Epidermal melanocyte (primary cell): ENCODE measurements around the gene NR2F1-AS1.
"Not testable (repeated sequence)": the region's sequence is repeated elsewhere in the genome, so short reads cannot be mapped to it uniquely, and the experiment has no call there.

Source experiments
- DNase-seq: peaks from one replicate; pipeline ENCODE4 v3.0.0; 2011; ENCODE audit warnings: low spot score; ENCODE audit not compliant: insufficient read length

The NR2F1-AS1 gene

DNA sequence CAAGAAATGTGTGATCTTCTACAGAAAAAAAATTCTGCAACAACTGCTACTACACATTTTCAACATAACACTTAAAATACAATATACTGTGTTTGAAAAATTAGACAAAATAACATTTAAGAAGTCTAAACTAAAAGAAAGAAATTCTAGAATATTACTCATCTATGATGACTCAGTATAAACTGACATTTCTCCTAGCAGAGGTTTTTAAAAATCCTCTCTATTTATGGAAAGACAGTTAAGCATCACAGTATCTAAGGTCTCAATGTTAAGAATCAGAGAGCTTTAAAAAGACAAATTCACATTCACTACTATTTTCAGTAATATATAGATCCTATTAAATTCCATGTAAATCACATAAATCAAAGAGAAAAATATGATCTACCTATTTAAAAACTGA, 61.3 kb downstream of the NR2F1-AS1 start:
- DNase-seq, result no peak

DNA sequence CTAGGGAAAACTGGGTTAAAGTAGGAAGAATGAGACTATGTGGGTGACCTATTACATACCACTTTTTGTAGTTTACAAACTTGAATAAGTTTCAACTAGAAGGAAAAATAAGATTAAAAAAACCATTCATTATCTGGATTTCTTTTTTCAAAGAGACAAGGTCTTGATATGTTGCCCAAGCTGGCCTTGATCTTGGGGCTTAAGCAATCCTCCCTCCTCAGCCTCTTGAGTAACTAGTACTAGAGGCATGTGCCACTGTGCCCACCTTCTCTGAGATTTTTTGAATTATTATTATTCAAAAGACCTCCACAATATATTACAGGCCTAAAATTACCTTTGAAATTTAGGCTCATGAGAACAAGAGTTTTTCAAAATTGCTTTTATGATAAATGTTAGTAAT, 63.2 kb downstream of the NR2F1-AS1 start:
- DNase-seq, result no peak

DNA sequence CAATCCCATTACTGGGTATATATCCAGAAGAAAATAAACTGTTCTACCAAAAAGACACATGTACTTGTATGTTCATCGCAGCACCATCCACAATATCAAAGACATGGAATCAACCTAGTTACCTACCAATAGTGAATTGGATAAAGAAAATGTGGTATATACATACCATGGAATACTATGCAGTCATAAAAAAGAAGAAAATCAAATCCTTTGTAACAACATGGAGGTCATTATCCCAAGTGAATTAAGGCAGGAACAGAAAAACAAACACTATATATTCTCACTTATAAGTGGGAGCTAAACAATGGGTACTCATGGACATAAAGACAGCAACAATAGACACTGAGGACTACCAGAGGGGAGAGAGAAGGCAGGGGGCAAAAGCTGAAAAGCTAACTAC, 67.7 kb downstream of the NR2F1-AS1 start:
- no peak for DNase-seq

DNA sequence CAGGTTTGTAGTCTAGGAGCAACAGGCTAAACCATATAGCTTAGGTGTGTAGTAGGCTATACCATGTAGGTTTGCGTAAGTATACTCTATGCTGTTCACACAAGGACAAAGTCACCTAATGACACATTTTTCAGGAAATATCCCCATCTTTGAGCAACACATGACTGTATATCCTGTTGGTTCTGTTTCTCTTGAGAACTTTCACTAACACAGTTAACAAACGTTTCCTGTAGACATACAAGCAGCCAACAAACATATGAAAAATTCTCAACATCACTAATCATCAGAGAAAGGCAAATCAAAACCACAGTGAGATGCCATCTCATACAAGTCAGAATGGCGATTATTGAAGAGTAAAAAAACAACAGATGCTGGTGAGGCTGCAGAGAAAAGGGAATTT, 68.2 kb downstream of the NR2F1-AS1 start:
- DNase-seq, result no peak

DNA sequence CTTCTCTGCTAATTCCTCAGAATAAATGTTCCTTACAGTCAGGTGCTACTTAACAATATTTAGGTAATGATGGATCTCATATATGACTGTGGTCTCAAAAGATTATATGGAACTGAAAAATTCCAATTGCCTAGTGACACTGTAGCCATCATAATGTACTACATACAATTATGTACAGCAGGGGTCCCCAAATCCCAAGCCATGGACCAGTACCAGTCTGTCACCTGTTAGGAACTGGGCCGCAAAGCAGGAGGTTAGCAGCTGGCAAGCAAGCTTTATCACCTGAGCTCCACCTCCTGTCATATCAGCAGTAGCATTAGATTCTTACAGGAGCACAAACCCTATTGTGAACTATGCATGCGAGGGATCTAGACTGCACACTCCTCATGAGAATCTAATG, 69.6 kb downstream of the NR2F1-AS1 start:
- no peak for DNase-seq

DNA sequence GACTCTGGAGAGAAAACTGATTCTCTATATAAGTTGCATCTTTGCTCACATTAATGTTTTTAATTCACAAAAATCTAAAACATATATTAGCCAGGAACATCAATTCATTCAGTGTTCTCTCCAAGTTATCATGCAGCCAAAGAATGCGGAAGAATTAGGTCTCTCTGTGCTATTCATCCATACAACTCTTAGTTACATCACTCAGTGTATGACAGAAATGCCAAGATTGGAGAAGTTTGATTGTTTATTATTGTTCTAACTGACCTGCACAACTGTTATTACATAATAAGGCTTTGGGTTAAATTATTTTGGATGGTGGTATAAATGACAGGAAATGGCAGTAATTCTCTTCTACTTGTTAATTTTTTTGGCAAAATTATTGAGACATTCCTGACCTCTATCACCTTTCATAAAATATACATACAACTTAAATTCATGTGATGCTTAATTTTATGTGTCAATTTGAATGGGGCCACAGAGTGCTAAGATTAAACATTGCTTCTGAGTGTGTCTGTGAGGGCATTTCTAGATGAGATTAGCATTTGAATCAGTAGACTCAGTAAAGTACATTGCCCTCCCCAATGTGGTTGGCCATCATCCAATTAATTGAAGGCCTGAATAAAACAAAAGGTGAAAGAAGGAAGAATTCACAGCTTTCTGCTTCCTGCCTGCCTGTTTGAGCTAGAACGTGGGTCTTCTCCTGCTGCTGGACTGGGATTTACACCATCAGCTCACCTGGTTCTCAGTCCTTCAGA, 70.2 kb downstream of the NR2F1-AS1 start:
- no peak for DNase-seq

DNA sequence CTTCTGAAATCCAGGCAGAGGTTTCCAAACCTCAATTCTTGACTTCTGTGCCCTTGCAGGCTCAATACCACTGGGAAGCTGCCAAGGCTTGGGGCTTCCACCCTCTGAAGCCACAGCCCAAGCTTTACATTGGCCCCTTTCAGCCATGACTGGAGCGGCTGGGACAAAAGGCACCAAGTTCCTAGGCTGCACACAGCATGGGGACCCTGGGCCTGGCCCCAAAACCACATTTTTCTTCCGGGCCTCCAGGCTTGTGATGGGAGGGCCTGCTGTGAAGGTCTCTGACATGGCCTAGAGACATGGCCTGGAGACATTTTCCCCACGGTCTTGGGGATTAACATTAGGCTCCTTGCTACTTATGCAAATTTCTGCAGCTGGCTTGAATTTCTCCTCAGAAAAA, 75.5 kb downstream of the NR2F1-AS1 start:
- DNase-seq, result not testable (repeated sequence)

DNA sequence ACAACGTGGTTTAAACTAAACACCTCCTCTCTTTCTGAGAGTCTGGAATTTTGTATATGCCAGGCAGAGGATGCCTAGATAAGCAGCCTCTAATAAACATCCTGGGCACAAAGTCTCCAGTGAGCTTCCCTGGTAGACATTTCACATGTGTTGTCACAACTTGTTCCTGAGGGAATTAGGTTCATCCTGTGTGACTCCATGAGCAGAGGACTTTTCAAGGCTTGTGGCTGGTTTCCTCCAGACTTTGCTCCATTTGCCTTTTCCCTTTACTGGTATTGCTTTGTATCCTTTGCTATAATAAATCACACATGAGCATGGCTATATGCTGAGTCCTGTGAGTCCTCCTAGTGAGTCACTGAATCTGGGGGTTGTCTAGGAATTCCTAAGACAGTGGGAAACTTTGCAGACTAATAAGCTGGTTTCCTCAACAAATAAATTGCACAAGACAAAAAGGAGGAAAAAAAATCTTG, 77.4 kb downstream of the NR2F1-AS1 start:
- DNase-seq, result no peak

DNA sequence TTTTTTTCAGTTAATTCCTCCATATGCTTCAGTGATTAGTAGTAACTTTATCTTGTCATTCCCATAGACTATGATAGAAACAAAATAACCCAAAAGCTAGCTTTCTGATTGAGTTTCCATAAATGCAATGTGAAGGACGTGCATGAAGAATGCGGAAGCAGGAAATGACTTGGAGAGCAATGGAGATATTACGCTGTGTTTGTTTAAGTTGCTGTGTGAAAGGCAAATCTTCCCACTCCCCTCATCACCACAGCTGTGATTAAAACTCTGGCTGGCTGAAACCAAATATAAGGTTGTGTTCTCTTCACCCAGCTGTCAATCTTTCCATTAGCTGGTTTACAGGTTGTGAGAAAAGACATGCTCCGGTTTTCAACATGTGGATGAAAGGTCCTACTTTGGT, 83.9 kb downstream of the NR2F1-AS1 start:
- no peak for DNase-seq

DNA sequence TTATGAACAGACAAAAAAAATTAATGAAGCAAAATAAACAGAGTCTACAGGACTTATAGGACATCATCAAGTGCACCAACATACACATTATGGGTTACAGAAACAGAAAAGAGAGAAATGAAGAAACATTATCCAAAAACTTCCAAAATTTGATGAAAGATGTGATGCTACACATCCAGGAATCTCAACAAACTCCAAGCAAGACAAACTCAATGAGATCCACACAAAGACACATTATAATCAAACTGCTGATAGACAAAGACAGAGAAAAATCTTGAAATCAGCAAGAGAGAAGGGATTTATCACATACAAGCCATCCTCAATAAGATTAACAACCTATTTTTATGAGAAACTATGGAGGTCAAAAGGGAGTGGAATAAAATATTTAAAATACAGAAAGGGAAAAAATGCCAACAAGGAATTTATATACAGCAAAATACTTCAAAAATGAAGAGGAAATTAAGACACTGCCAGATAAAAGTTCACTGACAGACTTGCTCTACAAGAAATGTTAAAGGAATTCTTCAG, 101.0 kb downstream of the NR2F1-AS1 start:
- DNase-seq, result no peak

DNA sequence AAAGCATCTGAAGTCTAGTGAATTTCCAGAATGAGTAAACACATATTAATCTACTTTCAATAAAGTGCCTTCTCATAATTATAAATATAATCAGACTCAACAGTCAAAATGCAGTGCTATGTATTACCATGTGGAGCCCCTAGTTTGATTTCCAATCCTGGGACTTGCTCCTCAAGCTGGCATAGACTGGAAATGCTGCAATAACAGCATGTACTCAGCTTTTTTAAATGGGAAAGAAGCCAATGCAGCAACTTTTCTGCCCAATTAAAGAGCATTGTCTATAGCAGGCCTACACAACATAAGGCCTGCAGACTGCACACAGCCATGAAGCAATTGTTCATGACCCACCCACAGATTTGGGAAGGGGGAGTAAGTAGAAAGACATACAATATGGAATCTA, 103.2 kb downstream of the NR2F1-AS1 start:
- no peak for DNase-seq

DNA sequence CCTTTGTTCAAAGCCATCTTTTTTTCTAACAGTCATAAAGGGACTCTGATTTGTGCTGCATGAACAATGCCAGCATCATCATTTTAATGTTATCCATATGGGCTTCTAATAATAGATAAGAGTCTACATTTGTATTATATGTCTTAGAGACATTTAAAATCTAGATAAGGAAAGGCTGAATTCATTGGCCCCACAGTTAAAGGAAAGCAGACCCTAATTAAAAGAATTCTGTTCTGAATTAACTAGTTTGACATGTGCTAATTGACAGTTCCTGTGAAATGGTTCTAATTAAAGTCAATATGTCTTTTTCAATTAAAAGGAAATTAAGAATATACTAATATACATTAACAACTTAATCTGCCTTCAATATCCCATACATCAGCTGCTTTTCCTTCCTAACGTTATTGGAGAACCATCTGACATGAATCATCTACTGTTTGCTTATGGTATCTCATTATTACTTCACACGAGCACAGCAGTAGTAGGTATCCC, 104.7 kb downstream of the NR2F1-AS1 start:
- no peak for DNase-seq

DNA sequence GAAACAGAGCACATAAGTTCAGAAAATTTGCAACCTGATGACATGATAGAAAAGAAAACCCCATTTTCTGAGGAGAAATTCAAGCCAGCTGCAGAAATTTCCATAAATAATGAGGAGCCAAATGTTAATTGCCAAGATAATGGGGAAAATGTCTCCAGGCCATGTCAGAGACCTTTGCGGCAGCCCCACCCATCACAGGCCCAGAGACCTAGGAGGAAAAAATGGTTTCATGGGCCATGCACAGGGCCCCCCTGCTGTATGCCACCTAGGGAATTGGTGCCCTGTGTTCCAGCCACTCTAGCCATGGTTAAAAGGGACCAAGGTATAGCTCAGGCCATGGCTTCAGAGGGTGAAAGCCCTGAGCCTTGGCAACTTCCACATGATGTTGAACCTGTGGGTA, 118.1 kb downstream of the NR2F1-AS1 start:
- DNase-seq, result no peak

DNA sequence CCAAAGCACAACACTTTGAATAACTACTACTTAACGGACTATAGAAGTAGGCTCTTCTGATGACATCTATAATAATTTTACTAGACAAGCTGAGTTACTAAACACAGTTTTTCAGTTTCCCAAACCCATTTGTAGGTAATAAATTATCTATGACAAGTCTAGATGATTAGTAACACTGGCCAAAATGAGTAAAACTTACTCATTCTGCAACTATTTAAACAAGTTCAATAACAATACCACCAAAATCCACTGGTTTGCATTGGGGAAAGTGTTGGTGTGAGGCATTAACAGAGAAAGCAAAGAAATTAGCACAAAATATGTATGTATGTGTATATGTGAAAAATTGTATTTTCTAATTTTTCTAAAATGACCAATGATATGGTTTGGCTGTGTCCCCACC, 119.3 kb downstream of the NR2F1-AS1 start:
- DNase-seq, result no peak

DNA sequence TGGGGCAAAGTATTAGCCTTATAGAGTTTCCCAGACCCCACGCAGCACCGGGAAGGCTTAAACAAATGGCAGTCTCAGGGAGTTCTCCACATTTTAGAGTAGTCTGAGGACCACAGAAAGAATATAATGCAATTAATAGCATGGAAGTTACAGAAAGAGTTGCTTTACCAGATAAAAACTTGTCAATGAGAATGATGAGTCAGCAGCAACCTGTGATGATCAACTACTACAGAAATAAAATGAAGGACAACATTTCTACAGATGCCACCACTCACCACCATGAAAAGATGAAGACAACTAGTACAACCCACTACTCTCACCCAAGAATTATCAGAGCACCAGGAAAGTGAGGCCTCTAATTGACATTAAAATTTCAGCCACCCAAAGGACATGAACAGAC, 120.7 kb downstream of the NR2F1-AS1 start:
- no peak for DNase-seq

DNA sequence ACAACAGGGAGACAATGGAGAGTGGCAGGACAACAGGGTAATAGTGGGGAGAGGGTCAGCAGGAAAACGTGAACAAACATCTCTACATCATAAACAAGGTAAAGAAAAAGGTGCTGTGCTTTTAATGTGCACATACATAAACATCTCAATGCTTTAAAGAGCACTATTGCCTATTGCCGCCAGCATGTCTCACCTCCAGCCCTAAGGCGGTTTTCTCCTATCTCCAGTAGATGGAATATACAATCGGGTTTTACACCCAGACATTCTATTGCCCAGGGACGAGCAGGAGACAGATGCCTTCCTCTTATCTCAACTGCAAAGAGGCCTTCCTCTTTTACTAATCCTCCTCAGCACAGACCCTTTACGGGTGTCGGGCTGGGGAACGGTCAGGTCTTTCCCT, 124.2 kb downstream of the NR2F1-AS1 start:
- DNase-seq, result not testable (repeated sequence)

DNA sequence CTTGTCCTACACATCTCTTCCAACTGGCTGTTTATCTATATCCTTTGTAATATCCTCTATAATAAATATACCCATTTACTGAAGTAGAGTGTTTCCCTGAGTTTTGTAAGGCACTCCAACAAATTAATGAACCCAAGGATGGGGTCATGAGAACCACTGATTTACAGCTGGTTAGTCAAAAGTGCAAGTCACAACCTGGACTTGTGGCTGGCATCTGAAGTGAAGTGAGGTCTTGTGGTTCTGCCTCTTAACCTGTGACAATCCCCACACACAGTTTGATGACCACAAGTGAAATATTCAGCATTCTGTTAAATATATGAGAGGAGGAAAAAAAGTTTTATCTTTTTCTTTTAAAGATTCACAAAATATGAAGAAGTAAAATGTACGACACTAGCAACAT, 126.1 kb downstream of the NR2F1-AS1 start:
- no peak for DNase-seq

DNA sequence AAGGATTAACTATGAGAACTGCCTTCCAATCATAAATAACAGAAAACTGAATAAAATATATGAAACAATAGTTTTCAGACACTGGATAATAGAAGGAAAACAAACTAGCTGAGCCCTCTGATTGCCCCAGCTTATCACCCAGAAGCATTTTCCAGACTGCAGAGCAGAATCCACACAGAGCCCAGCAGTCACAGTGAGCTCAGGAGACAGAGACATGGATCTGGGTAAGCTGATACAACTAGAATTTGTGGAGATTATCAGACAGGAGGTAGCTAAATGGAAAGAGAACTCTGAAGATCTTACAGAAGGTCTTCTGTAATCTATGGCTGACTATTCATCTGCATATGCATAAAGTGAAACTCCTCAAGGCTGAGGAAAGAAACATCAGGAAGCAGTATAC, 128.8 kb downstream of the NR2F1-AS1 start:
- no peak for DNase-seq

DNA sequence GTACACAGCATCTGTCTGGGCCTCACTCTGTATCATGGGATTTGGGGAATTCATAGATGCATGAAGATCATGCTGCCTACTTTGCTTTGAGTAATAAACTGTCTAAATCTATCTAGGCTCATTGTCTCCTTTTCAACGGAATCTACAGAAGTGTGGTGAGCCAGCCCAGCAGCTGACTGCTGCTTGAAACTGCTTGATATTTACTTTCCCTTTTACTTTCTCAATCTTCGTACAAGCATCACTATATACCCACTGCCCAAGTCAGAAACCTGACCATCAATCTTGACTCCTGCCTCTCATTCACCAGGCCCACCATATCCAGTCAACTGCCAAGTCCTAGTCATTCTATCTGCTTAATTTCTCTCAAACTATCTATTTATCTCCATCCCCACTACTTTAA, 142.9 kb downstream of the NR2F1-AS1 start:
- DNase-seq, result no peak

DNA sequence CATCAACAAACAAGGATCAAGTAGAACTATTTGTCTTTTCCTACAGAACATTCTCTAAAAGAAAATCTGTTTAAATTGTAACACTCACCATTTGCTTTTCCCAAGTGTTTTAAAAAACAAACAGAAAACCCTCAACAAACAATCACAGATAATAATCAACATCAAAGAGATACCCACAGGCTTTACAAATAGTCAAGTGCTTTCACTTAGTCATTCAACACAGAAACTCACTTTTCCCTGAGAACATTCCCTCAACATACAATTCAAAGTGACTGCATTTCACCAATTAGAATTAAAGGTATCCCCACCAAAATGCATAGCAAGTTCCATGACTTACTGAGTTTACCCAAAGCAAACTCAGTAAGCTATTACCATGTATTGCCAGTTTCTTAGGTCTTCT, 144.9 kb downstream of the NR2F1-AS1 start:
- DNase-seq, result no peak

DNA sequence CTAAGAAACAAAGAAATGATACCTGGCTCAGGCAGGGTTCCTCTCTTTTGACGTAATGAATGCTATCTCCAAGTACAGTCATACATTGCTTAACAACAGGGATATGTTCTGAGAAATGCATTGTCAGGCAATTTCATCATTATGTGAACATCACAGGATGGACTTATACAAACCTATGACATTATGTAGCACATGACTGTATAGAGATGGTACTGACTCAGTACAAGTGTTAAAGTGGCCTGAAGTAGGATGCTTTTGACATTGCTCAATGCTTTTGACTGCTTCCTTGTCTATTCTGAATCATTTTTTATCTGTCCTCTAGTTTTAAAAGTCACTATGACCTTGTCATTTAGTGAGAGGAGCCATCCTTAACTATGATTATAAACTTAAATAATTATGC, 147.6 kb downstream of the NR2F1-AS1 start:
- DNase-seq, result no peak

DNA sequence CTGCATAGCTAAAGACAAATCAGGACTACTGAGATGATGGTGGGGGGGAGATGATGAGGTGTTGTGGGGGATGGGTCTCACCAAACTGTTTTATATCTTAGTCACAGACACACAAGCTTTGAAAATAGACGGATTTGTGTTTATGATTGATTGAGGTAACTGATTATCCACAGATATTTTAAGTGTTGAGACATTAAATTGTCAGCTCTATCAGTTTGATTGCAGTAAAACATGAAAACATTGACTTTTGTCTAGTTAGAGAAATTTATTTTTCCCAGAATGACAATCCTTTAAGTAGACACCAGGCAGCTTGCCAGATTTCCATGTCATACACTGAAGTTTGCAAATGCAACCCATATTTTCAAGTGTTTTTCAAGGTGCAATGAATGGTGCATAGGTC, 149.8 kb downstream of the NR2F1-AS1 start:
- DNase-seq, result no peak

DNA sequence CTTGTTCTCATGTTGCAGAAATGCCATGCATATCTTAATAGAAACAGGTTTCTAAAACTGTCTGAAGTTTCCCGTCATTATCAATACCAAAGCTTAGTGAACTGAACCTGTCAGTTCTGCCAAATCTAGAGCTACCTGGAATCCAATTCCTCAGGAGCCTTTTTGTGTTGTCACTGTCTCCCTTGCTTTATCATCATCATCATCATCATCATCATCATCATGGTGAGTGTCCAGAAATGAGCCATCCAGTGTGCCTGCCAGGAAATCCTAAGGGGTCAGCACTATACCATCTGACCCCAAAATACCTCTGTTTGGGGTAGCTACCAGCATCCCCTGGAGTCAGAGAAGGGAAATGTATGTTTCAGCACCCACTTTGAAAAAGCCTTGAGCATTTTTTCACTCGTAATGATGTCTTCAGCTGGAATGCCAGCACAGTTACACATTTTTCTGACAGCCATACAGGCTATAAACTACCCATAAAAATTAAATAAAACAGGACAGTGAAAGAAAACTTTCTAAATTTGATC, 150.3 kb downstream of the NR2F1-AS1 start:
- DNase-seq, result no peak
